SHP77 (cell line): ENCODE results near the gene MAML2.

Experiments used
- DNase-seq, 2 experiments: peaks; one replicate each; lab custom pipeline; 2025; lab: John Stamatoyannopoulos, UW

The MAML2 gene

DNA sequence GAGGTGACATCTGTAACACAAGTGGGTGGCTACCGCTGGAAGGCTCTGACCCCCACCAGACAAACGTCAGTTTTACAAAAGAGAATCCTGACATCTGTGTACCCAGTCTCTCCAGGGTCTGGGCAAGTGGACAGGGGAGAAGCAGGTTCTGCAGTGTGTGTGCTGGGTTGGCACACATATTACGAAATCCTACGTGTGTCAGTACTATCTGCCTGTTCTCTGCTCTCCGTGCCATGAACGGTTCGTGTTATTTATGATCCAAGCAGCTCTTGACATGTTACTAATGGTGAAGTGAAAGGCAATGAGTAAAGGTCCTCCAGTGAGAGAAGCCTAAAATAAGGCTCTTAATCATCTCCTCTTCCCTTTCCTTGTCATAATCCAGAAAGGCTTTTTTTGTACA lies 217.6 kb downstream of the MAML2 start:
- DNase-seq: no peak

GRCh38 chr11:96124155-96124554 lies 218.8 kb downstream of the MAML2 start:
- no peak for DNase-seq

DNA sequence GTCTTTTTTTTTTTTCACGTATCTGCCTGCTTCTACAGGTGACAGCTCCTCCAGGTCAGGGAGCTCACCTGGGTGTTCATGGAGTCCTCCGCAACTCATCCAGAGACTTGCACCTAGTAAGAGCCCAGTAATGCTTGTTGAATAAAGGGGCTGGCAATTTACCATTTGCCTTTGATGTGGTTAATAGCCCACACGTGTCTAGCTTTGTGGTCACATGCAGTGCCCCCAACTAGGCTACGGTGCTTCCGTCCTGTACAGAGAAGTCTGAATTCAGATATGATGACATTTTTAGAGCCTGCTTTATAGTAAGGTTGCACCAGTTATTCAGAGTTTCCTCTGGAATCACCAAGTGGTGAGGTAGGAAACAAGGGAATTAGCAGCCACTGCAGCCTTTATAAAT lies 219.7 kb downstream of the MAML2 start:
- no peak for DNase-seq

DNA sequence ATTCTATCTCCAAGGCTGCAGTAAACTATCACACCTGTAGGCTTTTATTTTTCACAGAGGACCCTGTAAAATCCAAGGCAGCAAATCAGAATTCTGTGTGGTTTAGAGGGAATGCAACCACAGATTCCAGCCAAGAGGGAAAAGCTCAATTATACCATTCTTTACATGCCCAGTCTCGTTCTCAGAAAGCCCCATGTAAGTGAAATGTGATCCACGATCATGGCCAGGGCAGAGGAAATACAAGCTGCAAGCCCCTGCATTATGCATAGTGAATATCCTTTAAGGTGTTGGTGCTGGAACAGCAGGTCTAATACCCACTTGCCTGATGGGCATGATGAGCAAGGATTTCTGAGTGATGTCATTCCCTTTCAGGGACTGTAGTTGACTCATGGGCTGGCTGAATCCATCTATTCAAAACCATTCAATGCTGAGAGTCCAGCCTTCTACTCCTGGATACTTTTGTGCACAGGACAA lies 220.4 kb downstream of the MAML2 start:
- no peak for DNase-seq

GRCh38 chr11:96119211-96119610 lies 223.8 kb downstream of the MAML2 start:
- DNase-seq: no peak

DNA sequence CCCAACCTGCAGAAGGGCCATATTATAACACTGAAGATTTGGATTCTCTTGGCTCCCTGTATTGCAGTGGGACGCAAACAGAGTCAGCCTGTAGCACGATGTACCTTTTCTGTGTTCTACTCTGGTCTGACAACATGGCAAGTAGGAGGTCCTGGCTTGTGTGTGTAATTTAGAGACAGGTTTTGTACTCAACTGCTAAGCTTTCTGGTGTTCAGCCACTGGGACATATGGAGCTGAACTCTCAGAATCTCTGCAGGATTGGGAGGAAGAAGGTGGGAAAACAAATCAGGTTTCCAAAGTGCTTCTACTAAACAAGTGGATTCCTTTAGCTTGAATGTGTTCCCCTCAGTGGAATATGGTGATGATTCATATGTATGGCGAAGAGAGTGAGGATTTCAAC lies 226.6 kb downstream of the MAML2 start:
- no peak for DNase-seq

- no peak for DNase-seq
Observed at GRCh38 chr11:96114178-96115064, 228.6 kb downstream of the MAML2 start.

DNA sequence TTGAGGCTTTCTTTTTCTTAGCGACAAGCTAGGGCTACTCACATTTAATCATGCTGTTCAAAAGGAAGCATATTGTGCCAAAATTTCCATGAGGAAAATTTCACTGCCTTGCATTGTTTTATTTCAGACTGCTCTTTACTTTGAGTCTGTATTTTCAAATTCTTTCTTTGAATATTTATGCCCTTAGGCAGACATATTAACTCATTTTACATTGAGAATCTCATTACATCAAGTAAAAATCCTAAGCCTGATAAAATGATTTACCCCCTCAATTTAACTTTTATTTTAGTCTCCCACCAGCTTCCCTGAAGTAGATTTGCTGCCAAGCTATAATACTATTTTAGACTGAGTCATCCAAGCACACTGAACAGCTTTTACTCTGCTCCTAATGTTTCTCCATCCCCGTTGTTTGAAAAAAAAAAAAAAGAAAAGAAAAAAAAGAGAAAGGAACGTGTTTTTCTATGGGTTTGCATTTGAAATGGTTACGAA lies 229.8 kb downstream of the MAML2 start:
- no peak for DNase-seq

DNA sequence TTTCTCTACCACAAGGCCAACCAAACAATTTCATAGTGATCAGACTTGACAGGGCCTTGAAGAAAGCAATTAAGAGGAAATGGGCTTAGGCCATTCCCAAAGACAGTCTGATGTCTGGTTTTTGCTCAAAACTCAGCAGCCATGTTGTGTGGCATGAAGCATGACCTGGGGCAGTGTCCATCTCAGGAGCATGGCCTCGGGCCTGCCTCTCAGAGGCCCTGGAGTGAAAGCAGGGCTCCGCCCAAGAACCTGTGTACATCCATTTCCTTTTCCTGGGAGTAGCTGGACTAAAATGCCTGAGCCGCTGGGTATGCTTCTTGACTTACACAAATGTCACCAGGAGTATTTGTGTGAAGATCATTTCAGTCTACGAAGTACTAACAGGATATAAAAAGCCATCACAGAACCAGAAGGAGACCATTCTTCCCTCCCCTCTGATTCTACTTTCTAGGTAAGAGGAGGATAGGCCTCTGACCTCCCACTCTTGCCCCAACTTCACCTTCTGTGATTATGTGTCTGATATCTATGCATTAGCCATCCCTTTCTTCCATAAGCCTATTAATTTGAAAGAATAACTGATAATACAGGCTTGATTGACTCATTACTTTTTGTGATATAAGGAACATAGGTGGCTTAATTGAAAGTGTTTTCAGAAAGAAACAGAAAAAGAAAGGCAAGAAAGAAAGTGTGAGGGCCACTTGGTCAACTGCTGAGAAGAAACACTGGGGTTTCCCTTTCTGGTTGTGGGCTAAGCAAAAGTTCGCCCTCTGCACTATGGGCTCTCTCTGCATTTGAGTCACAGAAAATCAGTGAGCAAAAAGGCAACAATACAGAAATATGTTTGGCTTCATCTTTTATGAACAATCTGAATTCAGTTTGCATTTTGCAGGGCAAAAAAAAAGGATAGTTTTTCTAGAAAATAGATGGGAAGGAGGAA lies 230.5 kb downstream of the MAML2 start:
- no peak for DNase-seq

GRCh38 chr11:96111308-96111707 lies 231.7 kb downstream of the MAML2 start:
- no peak for DNase-seq

- no peak for DNase-seq
Observed at GRCh38 chr11:96110302-96110701, 232.7 kb downstream of the MAML2 start.

DNA sequence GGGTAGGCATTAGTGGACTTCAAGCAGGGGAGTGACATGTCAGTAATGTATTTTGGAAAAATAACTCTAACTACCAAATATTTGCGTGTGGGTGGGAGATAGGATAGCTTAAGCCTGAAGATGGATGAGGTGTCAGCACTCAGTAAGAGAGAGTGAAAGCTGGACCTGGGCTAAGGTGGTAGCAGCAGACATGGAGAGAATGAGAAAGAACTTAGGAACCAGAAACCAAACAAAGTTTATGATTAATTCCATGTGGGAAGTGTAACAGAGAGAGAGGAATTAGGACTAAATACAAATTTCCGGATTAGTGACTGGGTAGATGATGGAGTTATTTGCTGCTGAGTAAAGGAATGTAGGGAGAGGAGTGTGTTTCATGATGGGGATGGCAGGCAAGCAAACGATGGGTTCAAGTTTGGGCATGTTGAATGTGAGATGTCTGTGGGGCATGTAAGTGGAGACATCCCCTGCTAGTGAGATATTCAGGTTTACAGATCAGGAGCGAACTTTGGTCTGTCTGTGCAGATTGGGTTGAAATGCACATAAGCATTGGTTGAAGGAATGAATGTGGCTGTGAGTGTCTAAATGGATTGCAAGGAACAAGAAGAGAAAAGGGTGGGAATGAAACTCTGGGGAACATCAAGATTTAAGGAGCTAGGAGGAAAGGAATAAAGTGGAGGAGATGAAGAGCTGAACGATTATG lies 233.5 kb downstream of the MAML2 start:
- no peak for DNase-seq

DNA sequence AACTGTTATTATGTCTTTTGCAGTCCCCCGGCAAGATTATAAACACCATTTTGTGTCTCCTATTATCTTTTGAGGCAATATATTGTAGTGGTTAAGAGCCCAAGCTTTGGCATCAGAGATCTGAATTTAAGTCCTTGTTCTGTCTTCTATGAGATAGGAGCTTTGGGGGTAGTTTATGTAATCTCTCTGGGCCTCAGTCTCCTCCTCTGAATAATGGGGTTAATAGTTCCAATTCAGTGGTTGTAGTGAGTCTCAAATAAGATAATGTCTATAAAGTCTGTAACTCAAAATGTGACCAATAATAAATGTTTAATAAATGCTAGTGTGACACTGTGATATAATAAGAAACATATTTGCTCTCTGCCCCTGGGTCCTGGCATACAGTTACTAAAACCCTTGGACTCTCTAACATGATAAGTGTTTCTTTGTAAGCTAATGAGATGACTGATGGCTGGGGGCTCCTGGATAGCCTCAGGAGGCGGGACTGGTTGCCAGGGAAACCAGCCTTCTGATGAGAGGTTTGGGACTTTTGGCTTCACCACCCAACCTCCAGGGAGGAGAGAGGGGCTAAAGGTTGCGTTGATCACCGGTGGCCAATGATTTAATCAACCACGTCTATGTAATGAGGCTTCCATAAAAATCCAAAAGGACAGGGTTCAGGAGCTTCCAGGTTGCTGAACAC lies 235.7 kb downstream of the MAML2 start:
- no peak for DNase-seq

DNA sequence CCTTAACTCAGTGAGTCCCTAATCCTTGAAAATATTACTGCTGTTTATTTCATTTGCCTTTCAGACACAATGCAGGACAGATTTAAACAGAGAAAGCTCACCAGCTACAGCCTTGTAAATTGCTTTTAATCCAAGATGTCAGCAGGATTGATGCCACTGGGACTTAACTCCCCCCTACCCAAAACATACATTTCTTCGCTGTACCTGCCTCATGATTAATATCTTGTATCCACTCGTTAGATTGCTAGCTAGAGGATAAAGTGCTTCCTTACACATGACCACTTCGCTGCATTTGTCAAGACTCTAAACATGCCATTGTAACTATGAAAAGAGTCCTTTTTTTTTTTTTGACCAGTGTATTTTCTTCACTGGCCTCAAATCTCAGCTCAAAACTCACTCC lies 236.3 kb downstream of the MAML2 start:
- no peak for DNase-seq

GRCh38 chr11:96105944-96106343 lies 237.1 kb downstream of the MAML2 start:
- no peak for DNase-seq

- DNase-seq: no peak
Observed at GRCh38 chr11:96105197-96105895, 237.6 kb downstream of the MAML2 start.

GRCh38 chr11:96104496-96104895 lies 238.5 kb downstream of the MAML2 start:
- DNase-seq: no peak

DNA sequence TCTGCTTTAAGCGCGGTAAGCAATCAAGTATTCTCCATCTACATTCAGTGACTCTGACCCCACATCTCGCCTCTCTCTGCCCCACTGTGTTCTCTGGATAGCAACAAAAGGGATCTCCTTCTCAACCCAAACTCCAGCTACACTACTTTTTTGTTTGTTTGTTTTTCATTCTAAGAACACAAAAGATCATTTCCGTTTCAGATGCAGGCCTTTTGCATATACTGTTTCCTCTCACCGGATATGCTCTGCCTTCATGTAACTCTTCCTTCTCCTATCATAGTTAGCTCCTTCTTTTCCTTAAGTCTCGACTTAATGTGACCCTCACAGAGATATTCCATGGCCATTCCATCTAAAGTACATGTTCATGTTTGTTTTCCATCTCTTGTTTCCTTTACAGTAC lies 239.3 kb downstream of the MAML2 start:
- no peak for DNase-seq

- no peak for DNase-seq
Observed at GRCh38 chr11:96103102-96103501, 239.9 kb downstream of the MAML2 start.

DNA sequence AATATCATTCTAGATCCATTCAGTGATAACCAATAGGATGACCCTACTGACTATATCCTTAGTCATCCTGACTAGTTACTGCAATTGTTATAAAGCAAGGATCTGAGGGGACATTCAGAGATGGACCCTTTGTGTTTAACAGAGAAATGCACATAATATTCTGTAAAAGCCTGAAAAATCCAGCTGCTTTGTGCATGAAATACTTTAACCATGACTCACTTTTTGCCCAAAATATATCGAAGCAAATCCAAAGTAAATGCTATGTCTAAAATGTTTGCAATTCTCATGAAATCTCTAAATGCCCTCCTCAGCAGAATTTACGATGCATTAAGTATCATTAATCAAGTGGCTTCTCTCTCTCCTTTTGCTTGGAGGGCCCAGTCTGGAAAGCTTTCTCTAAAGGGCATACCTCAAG lies 240.3 kb downstream of the MAML2 start:
- no peak for DNase-seq

- DNase-seq: no peak
Observed at GRCh38 chr11:96101146-96101545, 241.8 kb downstream of the MAML2 start.
